Lower lobe of right lung (tissue), 2 donors: ENCODE results near the gene DPH5. TPM values are rescaled to one million over a fixed set of nuclear protein-coding genes. Genes with fewer than 3 reads are reported as not detected.

ENCODE experiments used
- ATAC-seq, 2 donors: fragments of 200-7000 bp; cut with Tn5 transposase; one replicate each; pipeline ENCODE4 v1.9.1; 2020 to 2022; ENCODE audit warnings: mild to moderate bottlenecking in 2 of 2, moderate library complexity in 2 of 2
- DNase-seq: peaks from one replicate; pipeline ENCODE4 v3.0.0-alpha.2; 2020
- H3K27ac ChIP-seq: fragments of 200-600 bp; one replicate; pipeline ENCODE4 v1.8.0; 2022
- H3K27me3 ChIP-seq: fragments of 200-600 bp; one replicate; pipeline ENCODE4 v1.8.0; 2022; ENCODE audit warnings: low read depth
- H3K36me3 ChIP-seq: fragments of 200-600 bp; one replicate; pipeline ENCODE4 v1.8.0; 2022; ENCODE audit warnings: mild to moderate bottlenecking
- H3K4me1 ChIP-seq: fragments of 200-600 bp; one replicate; pipeline ENCODE4 v1.8.0; 2022
- H3K4me3 ChIP-seq: fragments of 200-600 bp; one replicate; pipeline ENCODE4 v1.8.0; 2022; ENCODE audit warnings: mild to moderate bottlenecking
- H3K9me3 ChIP-seq: fragments of 200-600 bp; one replicate; pipeline ENCODE4 v1.8.0; 2022
- intact Hi-C: fragments of 100-400 bp; cut with DNase I; formaldehyde crosslinking; loops from one replicate; pipeline ENCODE4 v1.11.0; 2022
- total RNA-seq: library from RNA; stranded (reverse); fragmentation: NEBNext Ultra II Directional; extraction: Animal tissue kit (Norgen Biotek cat#: 25700); gene quantifications from one replicate; pipeline ENCODE4 v1.2.1, GENCODE V29; 2021
- TF ChIP-seq, protein P1 (sequence below): fragments of 200-600 bp; IDR thresholded peaks from one replicate; pipeline ENCODE4 v1.8.0; 2022; ENCODE audit warnings: antibody characterized with exemption, mild to moderate bottlenecking
- donor health status: DM: no; HTN: yes; CAD: no; lungs with severe emphysema.

The DPH5 gene
- total RNA-seq, 1 donor from 2014 or later = 33.1 TPM

- H3K27me3 ChIP-seq = no peaks in the 10 kb centered on the region
- no peaks in the 10 kb centered on the region for H3K36me3 ChIP-seq
- ATAC-seq (no peak), DNase-seq (no peak)
- intact Hi-C loops = no loop called here
- H3K4me3 ChIP-seq = no peak overlapping the region
- TF ChIP-seq, protein P1, sequence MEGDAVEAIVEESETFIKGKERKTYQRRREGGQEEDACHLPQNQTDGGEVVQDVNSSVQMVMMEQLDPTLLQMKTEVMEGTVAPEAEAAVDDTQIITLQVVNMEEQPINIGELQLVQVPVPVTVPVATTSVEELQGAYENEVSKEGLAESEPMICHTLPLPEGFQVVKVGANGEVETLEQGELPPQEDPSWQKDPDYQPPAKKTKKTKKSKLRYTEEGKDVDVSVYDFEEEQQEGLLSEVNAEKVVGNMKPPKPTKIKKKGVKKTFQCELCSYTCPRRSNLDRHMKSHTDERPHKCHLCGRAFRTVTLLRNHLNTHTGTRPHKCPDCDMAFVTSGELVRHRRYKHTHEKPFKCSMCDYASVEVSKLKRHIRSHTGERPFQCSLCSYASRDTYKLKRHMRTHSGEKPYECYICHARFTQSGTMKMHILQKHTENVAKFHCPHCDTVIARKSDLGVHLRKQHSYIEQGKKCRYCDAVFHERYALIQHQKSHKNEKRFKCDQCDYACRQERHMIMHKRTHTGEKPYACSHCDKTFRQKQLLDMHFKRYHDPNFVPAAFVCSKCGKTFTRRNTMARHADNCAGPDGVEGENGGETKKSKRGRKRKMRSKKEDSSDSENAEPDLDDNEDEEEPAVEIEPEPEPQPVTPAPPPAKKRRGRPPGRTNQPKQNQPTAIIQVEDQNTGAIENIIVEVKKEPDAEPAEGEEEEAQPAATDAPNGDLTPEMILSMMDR = no peak
- H3K9me3 ChIP-seq = no peaks in the 10 kb centered on the region
- H3K4me1 ChIP-seq = no peaks in the 10 kb centered on the region
- H3K27ac ChIP-seq = no peak overlapping the region
These were observed 40.0 kb upstream of the DPH5 start for GRCh38 chr1:101065575-101065974.

- no peaks in the 10 kb centered on the region for H3K4me1 ChIP-seq
- ATAC-seq (no peak), DNase-seq (no peak)
- H3K36me3 ChIP-seq = no peaks in the 10 kb centered on the region
- intact Hi-C loops = no loop called here
- H3K27ac ChIP-seq = no peak overlapping the region
- TF ChIP-seq, protein P1 = no peak
- no peaks in the 10 kb centered on the region for H3K27me3 ChIP-seq
- H3K9me3 ChIP-seq = no peaks in the 10 kb centered on the region
- no peak overlapping the region for H3K4me3 ChIP-seq
These were observed 39.1 kb upstream of the DPH5 start for GRCh38 chr1:101064697-101065096.

- no peak for ATAC-seq
- no peaks in the 10 kb centered on the region for H3K9me3 ChIP-seq
- intact Hi-C loops = no loop called here
- no peaks in the 10 kb centered on the region for H3K36me3 ChIP-seq
- no peaks in the 10 kb centered on the region for H3K27me3 ChIP-seq
- no peak overlapping the region for H3K4me3 ChIP-seq
- DNase-seq = no peak
- TF ChIP-seq, protein P1 = no peak
- no peak overlapping the region for H3K27ac ChIP-seq
- H3K4me1 ChIP-seq = no peaks in the 10 kb centered on the region
These were observed 35.4 kb upstream of the DPH5 start for GRCh38 chr1:101060992-101061391.

- no peak overlapping the region for H3K27ac ChIP-seq
- no peaks in the 10 kb centered on the region for H3K9me3 ChIP-seq
- no peaks in the 10 kb centered on the region for H3K36me3 ChIP-seq
- no peaks in the 10 kb centered on the region for H3K27me3 ChIP-seq
- intact Hi-C loops = no loop called here
- H3K4me3 ChIP-seq = no peak overlapping the region
- no peaks in the 10 kb centered on the region for H3K4me1 ChIP-seq
- no peak for ATAC-seq
- TF ChIP-seq, protein P1 = no peak
- DNase-seq = no peak
These were observed 34.5 kb upstream of the DPH5 start for GRCh38 chr1:101059945-101060542.

DNA sequence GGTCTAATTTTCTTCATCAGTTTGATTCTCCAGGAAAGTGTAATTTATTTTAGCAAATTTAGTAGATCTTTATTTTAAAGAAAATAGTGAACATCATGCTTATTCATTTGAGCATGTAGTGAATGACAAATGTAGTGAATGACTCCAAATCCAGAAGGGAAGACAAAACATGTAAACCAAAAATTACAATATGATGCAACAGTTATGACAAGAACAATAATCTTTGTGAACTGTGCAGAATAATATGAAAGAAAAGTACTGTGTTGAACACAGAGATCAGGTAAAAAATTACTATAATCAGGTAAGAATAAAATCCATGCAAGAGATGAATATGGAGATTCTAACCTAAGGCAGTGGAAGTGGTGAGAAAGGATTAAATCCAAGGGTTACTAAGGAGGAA is 30.0 kb upstream of the DPH5 start:
- H3K9me3 ChIP-seq = no peaks in the 10 kb centered on the region
- no peak overlapping the region for H3K27ac ChIP-seq
- no peak overlapping the region for H3K4me3 ChIP-seq
- H3K4me1 ChIP-seq = no peaks in the 10 kb centered on the region
- H3K27me3 ChIP-seq = no peaks in the 10 kb centered on the region
- DNase-seq (no peak), ATAC-seq (no peak)
- intact Hi-C loops = no loop called here
- TF ChIP-seq, protein P1 = no peak
- H3K36me3 ChIP-seq = no peaks in the 10 kb centered on the region
